Measurements from ENCODE around the gene UBE2E2.

The UBE2E2 gene

DNA sequence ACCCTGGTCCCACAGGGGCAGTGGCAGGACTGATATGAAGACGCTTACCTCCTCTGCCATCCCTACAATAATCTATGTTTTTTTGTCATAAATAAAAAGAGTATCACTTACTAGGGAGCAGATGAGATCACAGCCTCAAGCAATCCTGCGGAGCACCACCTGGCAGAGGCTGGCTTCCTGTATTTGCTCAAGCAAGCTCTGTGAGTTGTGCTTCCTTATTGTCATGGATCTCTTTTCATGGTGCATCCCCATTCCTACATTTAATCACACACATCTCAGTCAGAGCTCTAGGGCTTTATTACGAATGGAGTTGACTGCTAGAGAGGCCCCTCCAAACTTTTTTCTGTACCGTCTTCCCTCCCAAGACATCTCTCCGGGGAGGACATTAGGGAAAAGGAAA, 186.0 kb downstream of the UBE2E2 start:
- no peak for DNase-seq (ENCODE audit: low read depth in 2 of 2)

DNA sequence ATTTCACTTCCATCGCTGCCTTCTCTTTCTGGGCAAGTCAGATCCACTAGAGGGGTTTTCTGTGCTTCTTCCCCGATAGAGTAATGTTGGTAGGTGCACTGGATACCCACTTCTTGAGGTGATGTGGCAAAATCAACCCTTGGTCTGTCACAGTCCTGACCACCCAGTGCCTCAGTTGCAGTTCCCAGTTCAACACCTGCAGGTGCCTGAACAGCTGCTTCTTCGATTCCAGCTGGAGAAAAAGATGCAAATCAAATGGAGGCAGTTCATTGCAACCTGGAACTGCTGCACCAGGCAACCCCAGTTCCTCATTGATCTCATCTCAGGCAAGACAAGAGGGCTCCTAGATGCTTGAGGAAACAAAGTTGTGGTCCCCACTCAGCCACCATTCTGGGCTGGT, 186.6 kb downstream of the UBE2E2 start:
- DNase-seq (ENCODE audit: low read depth in 2 of 2), result no peak

DNA sequence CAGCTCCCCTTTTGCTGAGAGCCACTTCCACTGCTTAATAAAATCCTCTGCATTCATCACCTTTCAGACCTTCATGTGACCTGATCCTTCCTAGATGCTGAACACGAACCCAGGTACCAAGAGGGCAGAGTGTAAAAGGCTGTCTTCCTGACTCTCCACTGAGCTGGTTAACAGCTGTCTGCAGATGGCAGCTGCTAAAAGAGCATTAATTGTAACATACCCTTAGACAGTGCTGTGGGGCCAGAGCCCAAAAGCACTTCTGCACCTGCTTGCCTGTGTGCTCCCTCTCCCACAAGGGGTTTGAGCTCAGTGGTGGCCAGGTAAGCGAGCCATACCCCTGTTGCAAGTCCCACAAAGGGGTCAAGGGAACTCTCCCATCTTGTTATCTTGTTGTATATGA, 187.3 kb downstream of the UBE2E2 start:
- DNase-seq (ENCODE audit: low read depth in 2 of 2), result no peak

DNA sequence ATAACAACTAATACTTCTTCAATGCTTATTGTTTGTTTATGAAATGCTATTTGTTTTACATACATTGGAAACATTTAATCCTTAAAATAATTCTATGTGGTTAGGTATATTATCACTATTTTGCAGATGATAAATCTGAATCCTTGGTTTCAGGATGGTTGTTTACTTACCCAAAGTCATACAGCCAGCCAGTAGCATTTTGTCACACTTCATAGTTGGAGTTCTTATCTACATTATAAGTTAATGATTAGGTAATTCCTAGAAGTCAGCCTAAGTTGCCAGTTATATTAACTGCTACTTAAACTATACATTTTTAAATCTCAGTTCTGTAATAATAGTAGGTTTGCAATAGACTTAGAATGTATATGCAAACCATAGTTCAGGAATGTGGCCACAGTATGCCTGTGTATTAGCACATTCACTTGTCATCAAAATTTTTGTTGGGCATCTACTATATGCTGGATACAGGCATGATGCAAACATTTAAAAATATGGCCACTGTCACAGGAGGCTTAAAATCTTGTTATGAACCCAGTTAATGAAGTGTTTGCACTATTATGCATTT, 187.9 kb downstream of the UBE2E2 start:
- DNase-seq (ENCODE audit: low read depth in 2 of 2), result no peak

DNA sequence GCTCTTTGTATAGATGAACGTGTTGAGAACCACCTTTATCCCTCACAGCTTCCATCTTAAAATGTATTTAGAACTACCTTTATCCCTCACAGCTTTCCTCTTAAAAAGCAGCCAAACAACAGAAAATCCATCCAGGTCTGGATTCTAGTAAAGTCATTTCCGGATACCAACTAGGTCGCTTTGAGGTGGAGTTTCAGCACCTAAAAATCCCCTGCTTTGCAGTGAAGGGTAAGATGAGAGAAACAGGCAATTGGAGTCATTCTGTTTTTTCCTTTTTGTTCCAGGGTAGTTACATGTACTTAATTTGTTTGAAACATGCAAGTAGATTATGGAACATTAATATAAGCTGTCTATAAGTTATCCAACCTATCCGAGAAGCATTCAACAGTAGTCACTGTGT, 192.0 kb downstream of the UBE2E2 start:
- DNase-seq (ENCODE audit: low read depth in 2 of 2), result no peak

DNA sequence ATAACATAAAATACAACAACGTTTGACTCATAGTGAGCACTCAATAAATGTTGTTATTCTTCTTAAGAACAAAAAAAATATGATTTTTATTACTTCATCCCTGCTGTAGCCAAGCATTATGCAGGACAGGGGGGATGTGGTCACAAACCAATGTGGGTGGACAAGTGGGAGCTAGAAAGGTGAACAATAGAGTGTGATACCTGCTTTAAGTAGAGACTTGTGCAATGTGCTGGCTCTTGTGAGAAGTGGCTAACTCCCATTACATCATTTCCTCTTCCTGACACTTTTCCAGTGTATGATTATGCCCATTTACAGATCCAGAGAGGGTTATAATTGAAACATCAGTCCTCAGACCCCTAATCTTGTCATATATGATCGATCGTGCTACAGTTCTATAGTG, 193.6 kb downstream of the UBE2E2 start:
- no peak for DNase-seq (ENCODE audit: low read depth in 2 of 2)

DNA sequence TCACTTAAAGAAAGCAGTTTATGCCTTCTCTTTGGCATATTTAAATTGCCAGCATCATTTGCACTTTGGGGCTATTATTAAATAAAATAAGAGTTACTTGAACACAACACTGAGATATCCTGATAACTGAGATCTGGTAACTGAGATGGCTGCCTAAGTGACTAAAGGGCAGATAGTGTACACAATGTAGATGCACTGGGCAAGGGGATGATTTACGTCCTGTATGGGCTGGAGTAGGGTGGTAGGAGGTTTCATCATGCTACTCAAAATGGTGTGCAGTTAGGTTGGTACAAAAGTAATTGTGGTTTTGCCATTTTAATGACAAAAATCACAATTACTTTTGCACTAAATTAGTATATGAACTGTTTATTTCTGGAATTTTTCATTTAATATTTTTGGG, 196.1 kb downstream of the UBE2E2 start:
- no peak for DNase-seq (ENCODE audit: low read depth in 2 of 2)

DNA sequence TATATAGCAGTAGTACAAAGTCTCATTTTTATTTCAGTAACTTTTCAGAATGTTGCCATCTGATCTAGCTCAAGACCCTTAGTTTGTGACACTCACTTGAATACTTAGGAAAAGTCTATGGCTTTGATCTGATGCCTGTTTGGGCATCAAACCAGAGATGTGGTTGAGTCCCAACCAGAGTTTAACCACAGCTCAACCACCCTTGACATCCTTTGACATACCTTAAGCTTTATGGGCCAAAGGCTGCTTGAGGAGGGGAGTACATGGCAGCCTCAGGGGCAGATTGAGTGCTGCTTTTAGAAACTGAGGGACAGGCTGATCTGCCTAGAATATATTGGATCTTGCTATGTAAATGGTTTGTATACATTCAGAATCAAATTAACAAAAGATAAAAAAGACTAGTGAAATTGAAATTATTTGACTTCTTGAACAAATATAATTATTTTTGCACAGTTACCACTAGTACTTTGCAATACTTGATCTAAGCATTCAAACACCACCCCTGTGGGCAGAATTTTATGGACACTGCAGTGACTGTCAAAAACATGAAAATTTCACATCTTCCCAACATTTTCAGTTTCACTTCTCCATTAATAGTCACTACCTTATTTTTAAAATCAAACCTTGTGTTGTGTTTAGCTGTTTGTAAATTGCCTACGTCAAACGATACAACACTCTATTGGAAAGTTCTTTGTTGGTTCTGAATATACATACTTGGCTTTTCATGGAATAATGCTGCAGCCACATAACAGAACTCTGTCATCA, 199.8 kb downstream of the UBE2E2 start:
- no peak for DNase-seq (ENCODE audit: low read depth in 2 of 2)

DNA sequence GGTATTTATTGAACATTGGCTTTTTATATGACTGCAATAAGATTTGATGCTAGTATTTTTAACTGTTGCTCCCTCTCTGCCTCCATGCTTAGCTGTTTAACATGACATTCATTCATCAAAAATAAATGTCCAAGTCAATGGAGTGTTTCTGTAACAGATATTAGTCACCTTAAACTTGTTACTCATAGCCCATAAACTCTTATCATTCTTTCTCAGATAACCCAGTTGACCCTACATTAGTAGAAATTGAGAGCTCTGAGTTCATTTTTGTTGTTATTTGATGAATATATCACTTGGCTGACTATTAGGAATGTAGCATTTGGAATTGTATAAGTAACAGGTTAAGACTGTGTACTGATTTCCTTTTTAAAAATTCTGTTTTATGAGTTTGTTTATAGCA, 201.1 kb downstream of the UBE2E2 start:
- no peak for DNase-seq (ENCODE audit: low read depth in 2 of 2)

DNA sequence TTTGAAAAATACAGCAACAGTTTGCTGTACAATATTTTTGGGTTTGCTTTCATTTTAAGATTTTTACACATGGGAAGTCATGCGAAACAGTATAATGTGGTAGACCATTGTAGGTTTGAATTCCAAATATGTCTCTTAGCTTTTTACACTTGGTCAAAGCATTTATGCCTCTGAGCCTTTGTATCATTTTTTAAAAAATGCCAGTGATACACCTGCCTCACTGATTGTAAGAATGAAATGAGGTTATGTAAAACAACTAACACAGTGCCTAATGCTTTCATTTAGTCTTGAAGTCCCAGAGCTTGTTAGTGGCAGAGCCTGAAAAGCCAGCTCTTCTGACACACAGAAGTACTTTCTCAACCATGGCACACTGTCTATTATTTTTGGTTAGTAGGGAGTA, 202.0 kb downstream of the UBE2E2 start:
- no peak for DNase-seq (ENCODE audit: low read depth in 2 of 2)

DNA sequence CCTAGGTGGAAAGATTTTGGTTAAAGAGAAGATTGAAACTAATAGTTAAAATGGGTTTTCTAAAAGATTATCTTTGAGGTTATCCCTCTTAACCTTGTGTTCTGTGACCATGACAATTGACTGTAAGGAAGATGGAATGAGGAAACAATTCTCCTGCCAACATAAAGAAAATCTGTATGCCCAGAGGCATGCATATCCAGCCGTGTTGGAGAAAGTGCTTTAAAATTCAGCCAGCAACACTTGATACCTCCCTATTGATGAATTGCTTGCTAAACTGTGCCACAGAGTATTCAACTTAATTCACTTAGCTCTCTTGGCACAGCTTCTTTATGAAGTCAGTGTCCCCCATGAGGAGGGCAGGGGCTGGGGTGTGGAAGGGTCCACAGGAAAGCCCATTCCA, 203.5 kb downstream of the UBE2E2 start:
- DNase-seq (ENCODE audit: low read depth in 2 of 2), result no peak

DNA sequence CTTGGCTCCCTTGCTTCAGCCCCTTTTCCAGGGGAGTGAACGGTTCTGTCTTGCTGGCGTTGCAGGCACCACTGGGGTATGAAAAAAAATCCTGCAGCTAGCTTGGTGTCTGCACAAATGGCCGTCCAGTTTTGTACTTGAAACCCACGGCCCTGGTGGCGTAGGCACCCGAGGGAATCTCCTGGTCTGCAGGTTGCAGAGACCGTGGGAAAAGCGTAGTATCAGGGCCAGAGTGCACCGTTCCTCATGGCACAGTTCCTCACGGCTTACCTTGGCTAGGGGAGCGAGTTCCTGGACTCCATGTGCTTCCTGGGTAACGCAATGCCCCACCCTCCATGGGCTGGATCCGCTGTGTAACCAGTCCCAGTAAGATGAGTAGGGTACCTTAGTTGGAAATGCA, 214.9 kb downstream of the UBE2E2 start:
- no peak for DNase-seq (ENCODE audit: low read depth in 2 of 2)

DNA sequence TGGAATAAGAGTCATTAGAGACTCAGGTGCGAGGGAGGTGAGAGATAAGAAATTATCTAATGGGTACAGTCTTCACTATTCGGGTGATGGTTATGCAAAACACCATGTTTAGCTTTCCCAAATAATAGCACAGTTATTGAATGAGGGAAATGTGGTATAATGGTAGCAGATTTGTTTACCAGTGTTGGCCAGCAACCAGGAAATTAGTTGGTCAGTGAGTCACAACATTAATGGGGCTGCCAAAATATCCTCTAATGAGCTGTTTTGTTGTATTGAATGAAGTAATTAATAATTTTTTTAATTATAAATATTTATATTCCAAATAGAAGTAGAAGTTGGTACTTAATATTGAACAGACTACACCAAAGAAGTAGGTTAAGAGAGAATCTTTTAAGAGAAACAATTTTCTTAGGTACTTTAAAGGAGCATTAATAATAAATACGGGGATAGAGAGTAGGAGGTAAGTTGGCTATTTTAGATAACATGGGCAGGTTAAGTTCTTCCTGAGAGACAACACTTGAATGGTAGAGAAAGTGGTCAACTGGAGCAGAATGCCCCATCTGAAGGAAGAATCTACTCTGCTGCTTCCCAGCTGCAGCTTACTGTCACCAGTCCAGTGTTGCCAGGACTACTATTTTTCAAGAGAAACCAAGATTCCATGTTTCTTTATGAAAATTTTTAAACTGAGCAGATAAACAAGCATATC, 218.8 kb downstream of the UBE2E2 start:
- DNase-seq (ENCODE audit: low read depth in 2 of 2), result no peak

DNA sequence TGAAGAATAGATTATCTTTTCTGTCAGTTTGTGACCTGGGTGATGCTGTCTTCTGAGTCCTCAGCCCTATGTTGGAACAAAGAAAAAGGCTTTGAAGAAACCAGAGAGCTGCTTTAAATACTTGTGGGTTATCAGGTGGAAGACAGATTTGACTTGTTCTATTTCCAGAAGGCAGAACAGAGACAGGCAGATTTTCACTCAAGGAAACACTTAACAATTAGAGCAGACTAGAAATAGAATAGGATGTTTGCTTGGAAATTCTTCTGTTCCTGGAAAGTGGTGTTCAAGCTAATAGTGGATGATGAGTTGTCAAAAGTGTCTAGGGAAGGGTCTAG, 219.4 kb downstream of the UBE2E2 start:
- no peak for DNase-seq (ENCODE audit: low read depth in 2 of 2)

DNA sequence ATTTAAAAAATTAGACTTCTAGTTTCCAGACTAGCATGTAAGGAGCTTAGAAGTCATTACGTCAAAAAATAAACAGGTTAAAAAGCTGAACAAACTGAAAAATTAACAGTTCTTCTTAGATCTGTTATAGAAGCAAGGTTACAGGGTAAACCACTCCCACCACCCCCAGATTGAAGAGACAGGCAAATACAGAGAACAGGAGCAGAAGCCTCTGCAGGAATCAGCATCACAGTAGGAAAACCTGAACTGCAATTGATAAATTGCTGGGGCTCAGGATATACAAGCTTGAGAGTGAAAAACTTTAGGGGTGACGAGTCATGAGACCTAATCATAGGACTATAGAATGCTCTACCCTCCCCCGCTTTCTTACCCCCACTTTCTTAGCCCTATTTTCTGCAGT, 222.3 kb downstream of the UBE2E2 start:
- no peak for DNase-seq (ENCODE audit: low read depth in 2 of 2)

DNA sequence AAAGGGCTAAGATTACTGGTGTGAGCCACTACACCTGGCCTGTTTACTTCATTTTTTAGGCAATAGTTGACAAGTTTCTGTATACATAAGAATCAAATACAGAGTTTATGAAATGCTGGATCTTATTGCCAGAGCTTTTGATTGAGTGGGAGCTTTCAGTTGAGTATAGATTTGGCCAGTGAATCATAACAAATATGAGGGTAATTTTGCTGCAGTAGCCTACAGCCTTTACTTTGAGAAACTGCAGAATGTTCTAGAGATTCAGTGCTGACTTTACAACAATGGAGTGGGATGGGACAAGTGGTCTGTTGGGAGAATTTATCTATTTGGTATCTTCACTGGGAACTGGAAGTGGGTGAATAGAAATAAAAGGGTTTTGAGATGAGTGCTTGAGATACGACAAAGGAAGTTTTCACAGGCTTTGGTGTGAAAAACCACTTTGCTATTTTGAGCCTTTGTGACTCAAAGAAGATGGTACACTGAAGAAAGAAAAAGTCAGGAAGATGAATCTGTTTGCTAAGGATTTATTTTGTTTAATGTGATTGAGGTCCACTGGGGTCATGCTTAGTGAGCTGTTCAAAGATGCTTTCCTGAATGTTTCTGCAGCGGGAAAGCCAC, 227.8 kb downstream of the UBE2E2 start:
- no peak for DNase-seq (ENCODE audit: low read depth in 2 of 2)

DNA sequence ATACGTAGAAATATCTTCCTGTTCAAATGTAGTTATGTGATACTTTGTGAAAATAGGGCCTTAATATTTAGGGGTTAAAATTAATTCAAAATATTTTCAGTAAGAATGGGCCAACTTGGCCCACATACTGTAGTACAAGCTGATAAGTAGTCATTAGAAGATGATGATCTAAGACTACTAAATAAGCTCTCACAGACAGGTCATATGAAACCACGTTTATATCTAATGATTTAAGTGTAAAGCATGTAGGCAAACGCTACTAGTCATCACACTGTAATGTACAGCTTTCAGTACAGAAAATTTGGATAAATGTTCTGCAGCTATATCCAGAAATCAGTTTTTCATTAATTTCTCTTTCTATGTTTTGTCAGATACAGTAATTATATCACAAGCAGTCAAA, 228.6 kb downstream of the UBE2E2 start:
- no peak for DNase-seq (ENCODE audit: low read depth in 2 of 2)

DNA sequence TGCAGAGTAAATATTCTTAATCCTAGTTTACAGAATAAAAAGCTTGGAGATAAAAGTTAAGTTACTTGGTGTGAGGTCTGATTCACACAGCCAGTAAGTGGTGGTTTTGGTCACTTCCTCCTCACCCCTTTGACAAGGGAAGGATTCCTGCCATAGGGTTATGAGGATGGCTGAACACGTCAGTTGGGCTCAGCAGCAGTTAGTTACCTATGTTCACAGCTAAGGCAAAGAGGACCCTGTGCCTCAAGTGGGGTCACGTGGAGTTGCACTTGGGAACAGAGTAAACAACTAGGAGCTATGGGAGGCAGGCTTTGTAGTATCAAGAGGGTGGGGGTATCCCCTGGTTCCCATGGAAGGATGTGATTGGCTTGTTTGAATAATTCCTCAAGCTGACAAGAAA, 232.2 kb downstream of the UBE2E2 start:
- DNase-seq (ENCODE audit: low read depth in 2 of 2), result no peak

DNA sequence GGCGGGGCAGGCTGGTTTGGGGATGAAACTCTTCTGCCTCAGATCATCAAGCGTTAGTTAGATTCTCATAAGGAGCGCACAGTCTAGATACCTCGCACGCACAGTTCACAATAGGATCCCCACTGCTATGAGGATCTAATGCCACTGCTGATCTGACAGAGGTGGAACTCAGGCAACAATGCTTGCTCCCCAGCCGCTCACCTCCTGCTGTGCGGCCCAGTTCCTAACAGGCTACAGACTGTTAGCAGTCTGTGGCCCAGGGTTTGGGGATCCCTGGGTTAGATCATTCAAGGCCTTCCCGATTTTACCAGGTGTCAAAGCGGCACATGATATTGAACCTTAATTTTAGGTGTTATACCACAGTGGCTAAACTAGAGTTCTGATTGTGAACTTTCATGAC, 232.8 kb downstream of the UBE2E2 start:
- DNase-seq (ENCODE audit: low read depth in 2 of 2), result no peak

DNA sequence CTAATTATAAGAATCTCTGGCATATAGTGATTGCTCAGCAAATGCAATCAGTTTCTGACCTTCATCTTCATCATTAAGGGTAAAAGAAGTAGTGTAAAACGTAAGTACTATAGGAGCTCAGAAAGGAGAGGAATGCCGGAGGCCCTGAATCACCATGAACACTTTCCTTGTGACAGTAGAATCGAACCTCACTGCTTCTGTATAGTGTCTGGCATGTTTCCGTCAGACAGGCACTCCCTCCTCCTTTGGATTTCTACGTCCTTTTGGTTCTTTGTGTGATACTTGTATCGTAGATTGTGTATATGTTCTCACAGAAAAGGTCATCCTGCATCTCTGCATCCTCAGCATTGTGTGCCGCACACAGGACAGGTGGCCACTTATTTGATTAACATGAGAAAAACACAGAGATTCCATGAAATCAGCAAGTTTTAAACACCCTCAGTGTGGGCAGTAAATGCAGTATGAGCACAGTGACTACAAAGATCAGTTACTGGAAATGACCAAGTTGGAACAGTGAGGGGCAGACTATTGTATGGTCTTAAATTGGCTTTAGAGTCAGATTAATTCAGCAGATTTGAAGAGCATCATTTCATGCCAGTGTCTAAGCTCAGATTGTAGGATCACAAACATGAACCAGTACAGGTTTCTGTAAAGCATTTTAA, 234.5 kb downstream of the UBE2E2 start:
- DNase-seq (ENCODE audit: low read depth in 2 of 2), result no peak

DNA sequence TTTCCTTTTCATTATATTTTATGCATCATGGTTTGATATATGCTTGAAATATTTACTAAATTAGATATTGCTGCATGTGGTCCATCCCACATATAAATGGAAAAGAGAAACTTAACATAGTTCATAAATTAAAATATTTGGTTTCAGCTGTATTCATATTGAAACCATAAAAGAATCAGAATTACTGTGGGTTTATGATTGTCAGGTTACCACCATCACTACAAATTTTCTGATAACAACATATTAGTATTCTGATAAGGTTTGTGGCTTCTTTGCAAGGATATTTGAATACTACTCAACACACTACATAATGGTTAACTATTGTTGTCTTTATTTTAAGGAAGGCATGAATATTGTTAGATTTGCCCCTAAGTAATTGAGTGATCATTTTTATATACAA, 235.5 kb downstream of the UBE2E2 start:
- no peak for DNase-seq (ENCODE audit: low read depth in 2 of 2)

DNA sequence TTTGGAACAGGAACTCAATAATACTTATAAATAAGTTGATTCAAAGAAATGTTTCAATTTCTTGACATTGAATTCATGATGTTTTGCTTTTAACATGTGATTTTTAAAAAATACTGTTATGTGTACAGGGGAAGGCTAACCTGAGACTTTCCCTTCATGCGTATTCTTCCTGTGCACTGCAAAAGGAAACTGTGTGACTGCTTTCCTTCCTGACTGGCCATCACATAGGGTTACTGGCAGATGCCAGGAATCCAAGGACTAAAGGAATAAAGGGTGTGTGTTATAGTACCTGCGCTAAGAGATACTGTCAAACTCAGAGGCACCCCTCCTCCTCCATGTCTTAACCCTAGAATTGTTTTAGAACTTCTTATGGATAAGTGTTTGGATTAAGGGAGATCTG, 236.0 kb downstream of the UBE2E2 start:
- DNase-seq (ENCODE audit: low read depth in 2 of 2), result no peak

Data from stimulated activated CD4-positive, alpha-beta T cell treated with anti-CD3 and anti-CD28 coated beads, Interleukin-15, amount 100 ng/mL, for 48 hours (primary cell).